OCI-LY1 (cell line): ENCODE data around the gene GLDC.

Experiments
- CTCF ChIP-seq: fragments of 200-600 bp; sonication (generic), shearing (Covaris generic); IDR thresholded peaks from 2 replicates; pipeline ENCODE4 v1.5.1; 2017; ENCODE audit warnings: mild to moderate bottlenecking, antibody characterized with exemption, low read length, moderate library complexity, mixed read lengths
- EZH2 ChIP-seq: fragments of 200-600 bp; sonication (generic), shearing (Covaris generic); IDR thresholded peaks from 2 replicates; pipeline ENCODE4 v1.8.0; 2017; ENCODE audit warnings: borderline replicate concordance, mixed run types, mild to moderate bottlenecking, antibody characterized with exemption, low read length, moderate library complexity, mixed read lengths

- no peak for TF ChIP-seq CTCF
- no peak for TF ChIP-seq EZH2
Observed at GRCh38 chr9:6681957-6682501, 36.5 kb upstream of the GLDC start.
